Endothelial cell of umbilical vein (primary cell): ENCODE measurements around the gene DUT. TPM values are rescaled to one million over a fixed set of nuclear protein-coding genes. Genes with fewer than 3 reads are reported as not detected.

Source experiments
- BruUV-seq: library from RNA; stranded (reverse); fragments of 400-500 nt; replicated peaks from 2 replicates; lab custom pipeline; 2021; lab: Mats Ljungman, UMichigan
- CTCF ChIA-PET: fragments of 300-600, 350-600 bp; sonication (Branson Sonifier 250); formaldehyde crosslinking; loops from one replicate; lab custom pipeline; 2021; ENCODE audit warnings: antibody characterized with exemption, inconsistent platforms; lab: Charles Lee
- POLR2A ChIA-PET: fragments of 300-600, 350-600 bp; sonication (Branson Sonifier 250); formaldehyde crosslinking; loops from one replicate; lab custom pipeline; 2021; ENCODE audit warnings: antibody characterized with exemption, inconsistent platforms; lab: Charles Lee
- DNase-seq: peaks from one replicate; pipeline ENCODE4 v3.0.0-alpha.2; 2011; ENCODE audit warnings: low read depth, low spot score
- FAIRE-seq: peaks from 2 replicates; lab custom pipeline; 2011; peaks lifted over from hg19 to GRCh38; lab: Jason Lieb, UNC
- H2AFZ ChIP-seq: 2 replicates; pipeline ENCODE4 v1.6.0; 2012; ENCODE audit warnings: low read depth, low read length, control low read depth, inconsistent platforms
- H3K27ac ChIP-seq: 2 replicates; pipeline ENCODE4 v1.5.1; 2011; ENCODE audit warnings: low read depth, mild to moderate bottlenecking, control low read depth, low read length, moderate library complexity; ENCODE audit not compliant: insufficient read depth
- H3K27me3 ChIP-seq, 2 experiments: 2 replicates each; pipeline versions ENCODE4 v1.6.0 to v1.6.1; 2011; ENCODE audit warnings: low read length in 2 of 2, mixed read lengths in 1 of 2; ENCODE audit not compliant: control insufficient read depth in 2 of 2, insufficient read depth in 2 of 2
- H3K36me3 ChIP-seq, 2 experiments: 2 replicates in 1 of 2; 3 replicates in 1 of 2; pipeline ENCODE4 v1.5.1; 2011; ENCODE audit warnings: low read length in 2 of 2, mild to moderate bottlenecking in 1 of 2, moderate library complexity in 1 of 2; ENCODE audit not compliant: control insufficient read depth in 2 of 2, insufficient read depth in 2 of 2; ENCODE audit errors: extremely low read depth in 1 of 2
- H3K4me1 ChIP-seq: 3 replicates; pipeline ENCODE4 v1.5.1; 2011; ENCODE audit warnings: mild to moderate bottlenecking, low read length; ENCODE audit not compliant: control insufficient read depth, insufficient read depth; ENCODE audit errors: extremely low read depth
- H3K4me2 ChIP-seq: 2 replicates; pipeline ENCODE4 v1.6.1; 2011; ENCODE audit warnings: low read length, control low read depth, mixed read lengths; ENCODE audit not compliant: insufficient read depth
- H3K4me3 ChIP-seq, 3 experiments: fragments of 200-600 bp in 1 of 3; sonication (generic), shearing (Covaris generic) in 1 of 3; replicated peaks in 1 of 3; 2 replicates each; pipeline ENCODE4 v1.5.1; 2011 to 2016; ENCODE audit warnings: control low read depth in 3 of 3, low read length in 3 of 3, mild to moderate bottlenecking in 2 of 3, inconsistent platforms in 1 of 3, low read depth in 1 of 3, moderate library complexity in 1 of 3; ENCODE audit not compliant: insufficient read depth in 1 of 3
- H3K79me2 ChIP-seq: 2 replicates; pipeline ENCODE4 v1.6.0; 2012; ENCODE audit warnings: low read length, inconsistent platforms; ENCODE audit not compliant: control insufficient read depth, insufficient read depth
- H3K9ac ChIP-seq: replicated peaks from 2 replicates; pipeline ENCODE3; 2011; ENCODE audit warnings: low read length, control low read depth; ENCODE audit not compliant: insufficient read depth; ENCODE audit errors: extremely low read depth
- H3K9me1 ChIP-seq: replicated peaks from 3 replicates; pipeline ENCODE4 v1.6.0; 2011; ENCODE audit warnings: mild to moderate bottlenecking, low read length; ENCODE audit not compliant: control insufficient read depth, insufficient read depth; ENCODE audit errors: extremely low read depth
- H3K9me3 ChIP-seq: replicated peaks from 2 replicates; pipeline ENCODE4 v1.5.1; 2012; ENCODE audit warnings: low read length, inconsistent platforms; ENCODE audit not compliant: control insufficient read depth, insufficient read depth
- H4K20me1 ChIP-seq: replicated peaks from 2 replicates; pipeline ENCODE3; 2011; ENCODE audit warnings: mild to moderate bottlenecking, low read length; ENCODE audit not compliant: control insufficient read depth, insufficient read depth; ENCODE audit errors: extremely low read depth
- JUN ChIP-seq: IDR thresholded peaks from 2 replicates; pipeline ENCODE4 v1.6.1; 2011; ENCODE audit warnings: borderline replicate concordance, low read depth; ENCODE audit not compliant: insufficient read length, insufficient read depth
- dilution Hi-C: fragments of 300-500 bp; cut with MboI; formaldehyde crosslinking; loops from one replicate; pipeline ENCODE4 v1.15.0; 2019; ENCODE audit warnings: low sequenced_read_pairs; ENCODE audit not compliant: extremely low pct_ligation_motif_present
- intact Hi-C: fragments of 100-400 bp; cut with micrococcal nuclease; formaldehyde crosslinking; loops from one replicate; pipeline ENCODE4 v1.10.0; 2022
- polyA plus RNA-seq, 4 experiments: library from polyadenylated mRNA; depleted of rRNA in 3 of 4; stranded (reverse) in 3 of 4; unstranded in 1 of 4; fragments of >200 nt; gene quantifications; 2 replicates each; pipeline versions ENCODE4 v1.2.1 to v1.2.3, GENCODE V29; 2011 to 2012; ENCODE audit warnings: missing spikeins in 1 of 4
- total RNA-seq: library from RNA; stranded (reverse); gene quantifications from 2 replicates; pipeline ENCODE4 v1.2.3, GENCODE V29; 2021
- TF ChIP-seq, protein P1 (sequence below), 2 donors: IDR thresholded peaks; 1 replicate in 1 of 2; 2 replicates in 1 of 2; pipeline ENCODE4 v1.5.1; 2011; ENCODE audit warnings: low read length in 2 of 2, mild to moderate bottlenecking in 2 of 2, moderate library complexity in 2 of 2, control low read depth in 1 of 2, inconsistent platforms in 1 of 2, low read depth in 1 of 2; ENCODE audit not compliant: insufficient read depth in 1 of 2; ENCODE audit errors: extremely low read depth in 1 of 2
- TF ChIP-seq, protein P2 (sequence below): IDR thresholded peaks from 2 replicates; pipeline ENCODE4 v1.6.1; 2011; ENCODE audit not compliant: insufficient read depth, insufficient read length

The DUT gene
- total and polyA plus RNA-seq, 2 donors (not counting 3 experiments of a cell fraction or from before 2014, with no cell fraction given), result 59.9 to 135 TPM

DNA sequence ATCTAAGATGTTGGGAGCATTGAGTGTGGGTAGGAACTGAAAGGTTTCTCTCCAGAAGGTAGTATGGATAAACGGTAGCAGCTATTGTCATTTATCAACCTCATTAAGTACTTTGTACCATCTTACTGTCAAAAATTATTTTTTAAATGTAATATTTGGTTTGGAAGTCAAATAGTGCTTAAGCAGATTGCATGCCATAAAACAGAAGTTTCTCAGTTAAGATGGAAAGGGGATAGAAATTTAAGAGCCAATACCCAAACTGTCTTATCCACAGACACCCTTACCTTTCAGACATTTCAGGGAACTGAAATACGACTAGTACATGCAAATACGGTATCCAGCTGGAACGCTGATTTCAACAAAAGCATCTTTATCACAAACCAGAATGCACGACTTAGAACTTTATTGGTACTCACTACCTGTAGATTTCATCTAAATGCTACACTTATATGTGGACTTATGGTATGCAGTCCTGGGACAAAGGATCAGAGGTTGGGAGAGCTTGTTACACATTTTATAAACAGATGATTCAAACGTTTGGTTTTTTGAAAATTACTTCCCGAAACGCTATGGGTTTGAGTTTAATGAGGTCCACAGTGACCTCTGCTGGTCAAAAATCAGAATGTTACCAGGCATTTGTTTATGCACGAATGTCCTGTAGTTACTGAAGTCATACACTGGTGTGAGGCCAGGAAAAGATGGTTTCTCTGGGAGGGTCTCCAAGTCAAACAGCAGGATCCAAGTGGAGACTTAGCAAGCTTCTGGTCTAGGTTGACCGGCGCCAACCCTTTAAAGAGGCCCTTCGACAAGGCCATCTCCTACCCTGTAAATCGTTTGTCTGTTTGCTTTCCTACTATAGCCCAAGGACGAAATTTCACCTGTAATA is 45.7 kb upstream of the DUT start:
- no TSS peak for BruUV-seq
- Histone ChIP-seq H3K36me3 (no peaks in the 10 kb centered on the region), H3K4me1 (peaks cover 3% of the 10 kb centered on the region), H3K4me3 (peak overlapping the region in 1 of 3 experiments; percentile 55), H3K4me2 (peak overlapping the region; percentile 84), H3K9me3 (no peaks in the 10 kb centered on the region), H3K27me3 (peaks cover 4 to 8% of the 10 kb centered on the region in 2 experiments), H3K9ac (no peak overlapping the region), H3K27ac (no peak overlapping the region), H2AFZ (peak overlapping the region; percentile 87), H3K9me1 (no peaks in the 10 kb centered on the region), H3K79me2 (no peaks in the 10 kb centered on the region), H4K20me1 (no peaks in the 10 kb centered on the region)
- intact Hi-C loops (loop anchor here (1.0 to 10.0 kb wide), 6 partner anchors 173 to 1973 kb away; partner anchors contain the start of gene SEMA6D), dilution Hi-C loops (no loop called here)
- CTCF ChIA-PET, result interaction anchor here (0.6 to 4.0 kb wide), 34 partner anchors 9 to 1973 kb away, joined by 3 to 51 read pairs (median 4); partner anchors contain the start of gene DUT
- DNase-seq (peak; percentile 90), FAIRE-seq (peak; percentile 98)
- no peak for TF ChIP-seq JUN
- TF ChIP-seq, protein P1, sequence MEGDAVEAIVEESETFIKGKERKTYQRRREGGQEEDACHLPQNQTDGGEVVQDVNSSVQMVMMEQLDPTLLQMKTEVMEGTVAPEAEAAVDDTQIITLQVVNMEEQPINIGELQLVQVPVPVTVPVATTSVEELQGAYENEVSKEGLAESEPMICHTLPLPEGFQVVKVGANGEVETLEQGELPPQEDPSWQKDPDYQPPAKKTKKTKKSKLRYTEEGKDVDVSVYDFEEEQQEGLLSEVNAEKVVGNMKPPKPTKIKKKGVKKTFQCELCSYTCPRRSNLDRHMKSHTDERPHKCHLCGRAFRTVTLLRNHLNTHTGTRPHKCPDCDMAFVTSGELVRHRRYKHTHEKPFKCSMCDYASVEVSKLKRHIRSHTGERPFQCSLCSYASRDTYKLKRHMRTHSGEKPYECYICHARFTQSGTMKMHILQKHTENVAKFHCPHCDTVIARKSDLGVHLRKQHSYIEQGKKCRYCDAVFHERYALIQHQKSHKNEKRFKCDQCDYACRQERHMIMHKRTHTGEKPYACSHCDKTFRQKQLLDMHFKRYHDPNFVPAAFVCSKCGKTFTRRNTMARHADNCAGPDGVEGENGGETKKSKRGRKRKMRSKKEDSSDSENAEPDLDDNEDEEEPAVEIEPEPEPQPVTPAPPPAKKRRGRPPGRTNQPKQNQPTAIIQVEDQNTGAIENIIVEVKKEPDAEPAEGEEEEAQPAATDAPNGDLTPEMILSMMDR (IDR thresholded peaks at IDR 0.05; ENCODE audit: extremely low read depth in 1 of 2, insufficient read depth in 1 of 2, low read depth in 1 of 2, low read length in 2 of 2), result peak; percentile 41 to 70
- TF ChIP-seq, protein P2, sequence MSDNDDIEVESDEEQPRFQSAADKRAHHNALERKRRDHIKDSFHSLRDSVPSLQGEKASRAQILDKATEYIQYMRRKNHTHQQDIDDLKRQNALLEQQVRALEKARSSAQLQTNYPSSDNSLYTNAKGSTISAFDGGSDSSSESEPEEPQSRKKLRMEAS, result no peak
- POLR2A ChIA-PET, result no interaction called here
